ENCODE measurements around the gene TIMP2.

The TIMP2 gene

GRCh38 chr17:78804777-78805176 lies 120.4 kb downstream of the TIMP2 start:
- peak; percentile 39 for DNase-seq

DNA sequence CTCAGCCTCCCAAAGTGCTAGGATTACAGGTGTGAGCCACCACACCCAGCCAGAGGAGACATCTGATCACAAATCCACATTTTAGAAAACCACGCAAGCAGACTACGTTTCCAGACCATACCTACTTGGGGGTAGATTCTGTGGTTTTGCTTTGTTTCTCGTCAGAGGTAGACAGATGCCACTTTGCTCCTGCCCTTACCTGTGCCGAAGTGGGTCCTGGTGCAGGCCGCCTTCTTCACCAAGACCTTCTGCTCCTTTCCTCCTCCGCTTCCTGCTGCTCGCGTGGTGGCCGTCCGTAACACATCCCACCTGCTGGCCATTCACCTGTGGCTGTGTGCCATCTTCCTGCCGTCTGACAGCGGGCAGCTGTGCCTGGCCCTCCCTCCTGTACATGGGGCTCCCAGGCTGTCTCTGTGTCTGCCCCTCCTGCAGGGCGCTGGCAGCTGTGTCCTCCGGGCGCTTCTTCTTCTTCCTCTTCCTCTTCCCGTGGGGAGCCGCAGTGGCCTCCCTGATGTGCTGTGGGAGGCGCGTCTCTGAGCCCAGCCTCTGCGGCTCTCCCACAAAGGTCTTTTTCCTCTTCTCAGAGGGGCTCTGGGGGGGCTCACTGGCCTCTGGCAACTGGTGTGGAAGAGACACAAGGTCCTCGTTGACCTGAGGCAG lies 121.9 kb downstream of the TIMP2 start:
- DNase-seq: no peak

Data from stimulated activated naive CD4-positive, alpha-beta T cell treated with Interleukin-2 at 50 U/mL for 16 hours (primary cell).